A673 (cell line): ENCODE data around the gene COG1. TPM values are rescaled to one million over a fixed set of nuclear protein-coding genes. Genes with fewer than 3 reads are reported as not detected.

Experiments
- BruUV-seq: library from RNA; stranded (reverse); fragments of 400-500 nt; replicated peaks from 2 replicates; lab custom pipeline; 2021; lab: Mats Ljungman, UMichigan
- CTCF ChIA-PET: fragments of 300-600 bp; sonication (Branson Sonifier 250); formaldehyde crosslinking; loops from one replicate; lab custom pipeline; 2022; ENCODE audit warnings: antibody characterized with exemption; lab: Charles Lee
- POLR2A ChIA-PET: fragments of 300-600 bp; sonication (Branson Sonifier 250); formaldehyde crosslinking; loops from one replicate; lab custom pipeline; 2022; ENCODE audit warnings: antibody characterized with exemption; ENCODE audit not compliant: low non-redundant PET; lab: Charles Lee
- DNase-seq: peaks from one replicate; pipeline ENCODE4 v3.0.0-alpha.2; 2015; ENCODE audit warnings: low spot score
- H3K27ac ChIP-seq: fragments of 200-600 bp; sonication (generic); 2 replicates; pipeline ENCODE4 v1.5.1; 2016; ENCODE audit warnings: mixed run types, low read depth, mild to moderate bottlenecking, mixed read lengths, antibody characterized with exemption, low read length; ENCODE audit not compliant: poor library complexity, severe bottlenecking
- H3K27me3 ChIP-seq: fragments of 200-600 bp; sonication (generic); replicated peaks from 2 replicates; pipeline ENCODE4 v1.6.1; 2017; ENCODE audit warnings: mixed run types, low read depth, mild to moderate bottlenecking, mixed read lengths, antibody characterized with exemption, low read length; ENCODE audit not compliant: insufficient read depth, poor library complexity
- H3K36me3 ChIP-seq: fragments of 200-600 bp; sonication (generic); 2 replicates; pipeline ENCODE4 v1.6.1; 2016; ENCODE audit warnings: mixed run types, mild to moderate bottlenecking, mixed read lengths, antibody characterized with exemption, low read length; ENCODE audit not compliant: insufficient read depth, poor library complexity, severe bottlenecking
- H3K4me1 ChIP-seq: fragments of 200-600 bp; sonication (generic); 2 replicates; pipeline ENCODE4 v1.6.1; 2017; ENCODE audit warnings: mixed run types, mild to moderate bottlenecking, mixed read lengths, antibody characterized with exemption, low read length; ENCODE audit not compliant: insufficient read depth, poor library complexity, severe bottlenecking
- H3K4me3 ChIP-seq: fragments of 200-600 bp; sonication (generic); 2 replicates; pipeline ENCODE4 v1.5.1; 2016; ENCODE audit warnings: low read depth, mixed run types, mild to moderate bottlenecking, mixed read lengths, low read length; ENCODE audit not compliant: poor library complexity, severe bottlenecking
- H3K9me3 ChIP-seq: fragments of 200-600 bp; sonication (generic); 2 replicates; pipeline ENCODE4 v1.6.1; 2016; ENCODE audit warnings: mixed run types, low read depth, mild to moderate bottlenecking, mixed read lengths, antibody characterized with exemption, low read length; ENCODE audit not compliant: poor library complexity, severe bottlenecking
- CTCF ChIP-seq: fragments of 300-800, 200-600 bp; sonication (generic); conservative IDR thresholded peaks from 2 replicates; pipeline ENCODE4 v1.5.1; 2017; ENCODE audit warnings: low read depth, mild to moderate bottlenecking, antibody characterized with exemption, low read length, moderate library complexity, mixed read lengths
- EZH2 ChIP-seq: fragments of 200-600 bp; sonication (generic); IDR thresholded peaks from 2 replicates; pipeline ENCODE4 v1.6.1; 2017; ENCODE audit warnings: borderline replicate concordance, low read depth, mild to moderate bottlenecking, mixed read lengths, antibody characterized with exemption, low read length; ENCODE audit not compliant: poor library complexity, severe bottlenecking
- intact Hi-C: fragments of 100-400 bp; cut with micrococcal nuclease; formaldehyde crosslinking; loops from one replicate; pipeline ENCODE4 v1.10.0; 2022; ENCODE audit not compliant: unreplicated experiment
- total RNA-seq: library from RNA; stranded (reverse); gene quantifications from 2 replicates; pipeline ENCODE4 v1.2.3, GENCODE V29; 2021

The COG1 gene
- total RNA-seq, 1 experiment from 2014 or later: 32.2 TPM

GRCh38 chr17:73179878-73180277, 13.0 kb upstream of the COG1 start:
- Histone ChIP-seq H3K4me1 (no peaks in the 10 kb centered on the region), H3K9me3 (no peaks in the 10 kb centered on the region), H3K27me3 (no peaks in the 10 kb centered on the region), H3K4me3 (no peak overlapping the region), H3K36me3 (no peaks in the 10 kb centered on the region), H3K27ac (no peak overlapping the region)
- BruUV-seq: no TSS peak
- POLR2A ChIA-PET: no interaction called here
- intact Hi-C loops: no loop called here
- CTCF ChIA-PET: no interaction called here
- no peak for DNase-seq
- TF ChIP-seq CTCF: no peak

DNA sequence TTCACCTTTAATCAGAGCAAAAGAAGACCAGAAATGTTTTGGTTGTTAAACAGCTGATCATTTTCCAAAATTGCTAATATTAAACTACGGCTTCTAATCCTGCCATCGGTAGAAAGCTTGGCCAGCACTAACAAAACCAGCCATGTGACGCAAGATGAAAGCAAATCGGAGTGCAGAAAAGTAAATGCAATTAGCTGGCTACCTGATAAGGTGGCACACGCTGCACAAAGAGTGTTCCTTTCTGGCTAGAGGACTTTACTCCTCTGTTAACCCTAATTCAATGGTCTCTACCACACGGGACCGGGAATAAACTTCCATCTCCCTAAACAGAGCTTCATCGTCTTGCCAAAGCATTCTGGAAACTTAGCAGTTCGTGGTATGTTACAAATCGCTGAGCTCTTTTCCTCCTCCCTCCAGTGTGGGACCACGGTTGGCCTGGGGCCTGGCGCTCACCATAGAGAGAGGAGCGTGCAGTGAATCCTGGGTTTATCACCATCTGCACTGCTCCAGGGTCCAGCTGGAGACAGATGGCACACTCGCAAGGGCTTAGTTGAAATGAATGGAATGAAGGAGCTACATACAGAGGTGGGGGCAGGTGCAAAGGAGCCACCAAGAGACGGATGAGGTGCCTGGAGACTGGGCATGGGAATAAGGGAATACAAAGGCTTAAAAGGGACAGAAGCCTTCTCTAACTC, 10.1 kb upstream of the COG1 start:
- intact Hi-C loops: no loop called here
- CTCF ChIA-PET: no interaction called here
- Histone ChIP-seq H3K4me1 (no peaks in the 10 kb centered on the region), H3K27me3 (no peaks in the 10 kb centered on the region), H3K36me3 (no peaks in the 10 kb centered on the region), H3K27ac (no peak overlapping the region), H3K9me3 (no peaks in the 10 kb centered on the region), H3K4me3 (no peak overlapping the region)
- TF ChIP-seq EZH2: no peak
- TF ChIP-seq CTCF: no peak
- no TSS peak for BruUV-seq
- POLR2A ChIA-PET: no interaction called here
- DNase-seq: no peak

DNA sequence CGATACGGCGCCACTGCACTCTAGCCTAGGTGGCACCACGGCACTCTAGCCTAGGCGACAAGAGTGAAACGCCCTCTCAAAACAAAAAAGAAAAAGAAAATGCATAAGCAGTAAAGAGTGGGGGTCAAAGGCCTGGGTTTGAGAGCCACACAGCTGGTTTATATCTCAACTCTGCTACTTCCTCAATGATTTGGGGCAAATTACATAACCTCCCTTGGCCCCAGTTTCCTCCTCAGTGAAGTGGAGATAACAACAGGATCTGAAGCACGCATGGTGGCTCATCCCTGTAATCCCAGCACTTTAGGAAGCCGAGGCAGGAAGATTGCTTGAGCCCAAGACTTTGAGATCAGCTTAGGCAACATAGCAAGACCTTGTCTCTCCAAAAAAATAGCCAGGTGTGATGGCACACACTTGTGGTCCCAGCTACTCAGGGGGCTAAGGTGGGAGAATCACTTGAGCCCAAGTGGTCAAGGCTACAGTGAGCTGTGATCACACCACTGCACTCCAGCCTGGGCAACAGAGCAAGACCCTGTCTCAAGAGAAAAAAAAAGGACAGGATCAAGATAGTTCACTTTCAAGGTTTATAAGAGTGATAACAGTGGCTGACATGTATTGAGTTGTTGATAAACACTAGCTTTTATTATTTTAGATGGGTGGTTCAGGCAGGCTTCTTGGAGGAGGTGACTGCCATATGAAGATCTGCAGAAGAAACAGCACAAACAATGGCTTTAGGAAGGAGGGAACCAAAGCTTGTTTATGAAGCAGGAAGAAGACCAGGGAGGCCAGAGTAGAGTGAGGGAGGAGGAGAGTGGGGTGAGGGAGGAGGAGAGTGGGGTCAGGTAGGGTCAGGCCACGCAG, 8.5 kb upstream of the COG1 start:
- TF ChIP-seq CTCF (no peak), EZH2 (no peak)
- H3K36me3 ChIP-seq: no peaks in the 10 kb centered on the region
- H3K27me3 ChIP-seq: no peaks in the 10 kb centered on the region
- no peak overlapping the region for H3K27ac ChIP-seq
- H3K4me3 ChIP-seq: no peak overlapping the region
- no peaks in the 10 kb centered on the region for H3K4me1 ChIP-seq
- DNase-seq: no peak
- ChIA-PET POLR2A (no interaction called here), CTCF (no interaction called here)
- no TSS peak for BruUV-seq
- intact Hi-C loops: no loop called here
- H3K9me3 ChIP-seq: no peaks in the 10 kb centered on the region
